HL-60 (cell line): ENCODE measurements around the gene MSI2.

Source experiments
- POLR2AphosphoS5 ChIP-seq: IDR thresholded peaks from 2 replicates; pipeline ENCODE4 v1.6.1; 2012; ENCODE audit warnings: low read depth
- TF ChIP-seq, protein P1 (sequence below): IDR thresholded peaks from one replicate; pipeline ENCODE4 v1.5.1; 2011; ENCODE audit warnings: low read length, control low read depth, inconsistent platforms; ENCODE audit not compliant: insufficient read depth

DNA sequence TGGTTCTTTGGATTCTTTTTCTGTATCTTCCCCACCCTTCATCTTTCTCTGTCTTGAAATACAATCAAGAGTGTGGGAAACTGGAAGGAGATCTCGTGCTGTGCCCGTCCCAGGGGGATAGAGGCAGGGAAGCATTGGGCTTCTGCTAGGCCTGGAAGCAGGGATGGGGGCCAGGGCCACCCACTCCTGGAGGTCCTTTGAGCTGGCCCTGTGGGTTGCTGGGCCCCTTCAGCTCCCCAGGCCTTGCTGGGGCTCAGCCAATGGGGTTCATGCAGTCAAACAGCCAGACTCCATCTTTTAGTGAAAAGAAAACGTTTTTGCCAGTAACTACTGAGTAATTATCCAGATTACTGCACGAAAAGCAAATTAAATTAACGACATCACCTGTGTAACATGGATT is 421.0 kb downstream of the MSI2 start:
- TF ChIP-seq, protein P1, sequence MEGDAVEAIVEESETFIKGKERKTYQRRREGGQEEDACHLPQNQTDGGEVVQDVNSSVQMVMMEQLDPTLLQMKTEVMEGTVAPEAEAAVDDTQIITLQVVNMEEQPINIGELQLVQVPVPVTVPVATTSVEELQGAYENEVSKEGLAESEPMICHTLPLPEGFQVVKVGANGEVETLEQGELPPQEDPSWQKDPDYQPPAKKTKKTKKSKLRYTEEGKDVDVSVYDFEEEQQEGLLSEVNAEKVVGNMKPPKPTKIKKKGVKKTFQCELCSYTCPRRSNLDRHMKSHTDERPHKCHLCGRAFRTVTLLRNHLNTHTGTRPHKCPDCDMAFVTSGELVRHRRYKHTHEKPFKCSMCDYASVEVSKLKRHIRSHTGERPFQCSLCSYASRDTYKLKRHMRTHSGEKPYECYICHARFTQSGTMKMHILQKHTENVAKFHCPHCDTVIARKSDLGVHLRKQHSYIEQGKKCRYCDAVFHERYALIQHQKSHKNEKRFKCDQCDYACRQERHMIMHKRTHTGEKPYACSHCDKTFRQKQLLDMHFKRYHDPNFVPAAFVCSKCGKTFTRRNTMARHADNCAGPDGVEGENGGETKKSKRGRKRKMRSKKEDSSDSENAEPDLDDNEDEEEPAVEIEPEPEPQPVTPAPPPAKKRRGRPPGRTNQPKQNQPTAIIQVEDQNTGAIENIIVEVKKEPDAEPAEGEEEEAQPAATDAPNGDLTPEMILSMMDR: no peak
- TF ChIP-seq POLR2AphosphoS5: no peak
